ENCODE measurements around the gene PCED1B. TPM values are rescaled to one million over a fixed set of nuclear protein-coding genes. Genes with fewer than 3 reads are reported as not detected.
A peak's percentile ranks its signal among the peaks of the same experiment; 100 is the strongest.

PCED1B gene
- total and polyA plus RNA-seq, 2 donors (not counting 1 experiment from before 2014, with no cell fraction given), result 26.2 to 45.8 TPM

DNA sequence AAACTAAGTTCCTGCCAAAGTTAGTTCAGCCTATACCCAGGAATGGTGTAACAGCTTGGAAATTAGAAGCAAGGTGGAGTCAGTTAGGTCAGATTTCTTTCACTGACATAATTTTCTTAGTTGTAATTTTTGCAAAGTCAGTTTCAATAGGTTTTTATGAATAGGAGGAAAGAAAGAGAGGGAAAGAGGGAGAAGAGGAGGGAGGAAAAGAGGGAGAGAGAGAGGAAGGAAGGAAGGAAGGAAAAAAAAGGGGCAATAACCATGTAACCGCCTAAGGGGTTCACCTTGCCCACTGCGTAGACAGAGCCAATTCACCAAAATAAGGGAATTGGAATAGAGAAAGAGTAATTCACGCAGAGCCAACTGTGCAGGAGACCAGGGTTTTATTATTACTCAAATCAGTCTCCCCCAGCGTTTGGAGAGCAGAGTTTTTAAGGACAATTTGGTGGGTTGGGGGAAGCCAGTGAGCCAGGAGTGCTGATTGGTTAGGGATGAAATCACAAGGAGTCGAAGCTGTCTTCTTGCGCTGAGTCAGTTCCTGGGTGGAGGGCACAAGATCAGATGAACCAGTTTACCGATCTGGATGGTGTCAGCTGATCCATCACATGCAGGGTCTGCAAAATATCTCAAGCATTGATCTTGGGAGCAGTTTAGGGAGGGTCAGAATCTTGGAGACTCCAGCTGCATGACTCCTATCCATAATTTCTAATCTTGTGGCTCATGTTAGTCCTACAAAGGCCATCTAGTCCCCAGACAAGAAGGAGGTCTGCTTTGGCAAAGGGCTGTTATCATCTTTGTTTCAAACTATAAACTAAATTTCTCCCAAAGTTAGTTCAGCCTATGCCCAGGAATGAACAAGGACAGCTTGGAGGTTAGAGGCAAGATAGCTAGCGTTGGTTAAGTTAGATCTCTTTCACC is 126.4 kb downstream of the PCED1B start:
- WGBS (ENCODE audit: insufficient coverage), result 89% methylated on average over 6 of the region's 8 CpGs
- intact Hi-C loops (cut with micrococcal nuclease), result no loop called here
- DNase-seq, result no peak

More for the DNA sequence above, 126.4 kb downstream of the PCED1B start:
- H2AFZ ChIP-seq (ENCODE audit: insufficient read depth, low read depth, low read length, poor library complexity, severe bottlenecking), result no peak overlapping the region
- Mint-ChIP-seq H3K4me3 (peak overlapping the region; percentile 75), H3K9me3 (ENCODE audit: insufficient read depth) (no peaks in the 10 kb centered on the region), H3K27me3 (no peaks in the 10 kb centered on the region), H3K4me1 (peaks cover 73% of the 10 kb centered on the region), H3K27ac (peak overlapping the region; percentile 94)
- H3K4me3 ChIP-seq (ENCODE audit: control extremely low read depth in 1 of 5, extremely low read depth in 1 of 5, insufficient read depth in 1 of 5, low read depth in 2 of 5, low read length in 4 of 5), result peak overlapping the region in 1 of 5 experiments; percentile 31
- no peaks in the 10 kb centered on the region for H4K20me1 ChIP-seq (ENCODE audit: control insufficient read depth, insufficient read depth, low read length, poor library complexity, severe bottlenecking)
- no peaks in the 10 kb centered on the region for H3K27me3 ChIP-seq (replicated peaks in 1 of 4; ENCODE audit: control extremely low read depth in 1 of 4, control insufficient read depth in 3 of 4, insufficient read depth in 4 of 4, low read length in 3 of 4)
- ChIA-PET CTCF (interaction anchor here (1.0 to 3.7 kb wide), 3 partner anchors 12 to 192 kb away, joined by 3 to 30 read pairs (median 19); no protein-coding TSS in a partner anchor), POLR2A (interaction anchor here (2.4 kb wide), 1 partner anchor 10 kb away, joined by 24 read pairs; no protein-coding TSS in a partner anchor)
- peak overlapping the region; percentile 69 for H3K4me2 ChIP-seq (replicated peaks; ENCODE audit: low read depth, low read length, poor library complexity, severe bottlenecking)
- H3K4me1 ChIP-seq (ENCODE audit: control insufficient read depth in 2 of 2, insufficient read depth in 2 of 2, low read length in 2 of 2), result peaks cover 63 to 70% of the 10 kb centered on the region in 2 donors
- peaks cover 0 to 52% of the 10 kb centered on the region in 2 experiments for H3K36me3 ChIP-seq (replicated peaks in 1 of 2; ENCODE audit: control extremely low read depth in 1 of 2, control insufficient read depth in 1 of 2, extremely low read depth in 1 of 2, insufficient read depth in 2 of 2, low read length in 1 of 2)
- ATAC-seq (ENCODE audit: low read depth), result no peak
- peak overlapping the region; percentile 78 to 84 for H3K27ac ChIP-seq (ENCODE audit: low read length in 2 of 2)
- no peaks in the 10 kb centered on the region for H3K9me3 ChIP-seq (ENCODE audit: control extremely low read depth in 1 of 3, control insufficient read depth in 2 of 3, insufficient read depth in 1 of 3, low read length in 2 of 3)
- no peak overlapping the region for H3K9ac ChIP-seq (ENCODE audit: low read length)
- TF ChIP-seq CTCF (IDR thresholded peaks at IDR 0.05), result no peak
- no peak for TF ChIP-seq EZH2 (IDR thresholded peaks at IDR 0.05; ENCODE audit: borderline replicate concordance, insufficient read depth, low read depth, low read length, poor library complexity, severe bottlenecking)
- H3K79me2 ChIP-seq (ENCODE audit: control insufficient read depth, insufficient read depth, low read length), result peaks cover 24% of the 10 kb centered on the region
